Astrocyte of the cerebellum (primary cell): Measurements from ENCODE around the gene NWD2.

Experiments
- DNase-seq: peaks from one replicate; pipeline ENCODE4 v3.0.0-alpha.2; 2011; ENCODE audit warnings: low read depth
- H3K4me3 ChIP-seq: 2 replicates; pipeline ENCODE4 v1.5.1; 2011; ENCODE audit warnings: mild to moderate bottlenecking, low read depth, low read length, moderate library complexity
- CTCF ChIP-seq: IDR thresholded peaks from 2 replicates; pipeline ENCODE4 v1.5.1; 2012; ENCODE audit warnings: low read length, low read depth, moderate library complexity, mild to moderate bottlenecking; ENCODE audit errors: missing control alignments
- in situ Hi-C: cut with HindIII; loops from 2 replicates; pipeline ENCODE4 v1.10.0; 2017; ENCODE audit warnings: low sequenced_read_pairs

NWD2 gene

DNA sequence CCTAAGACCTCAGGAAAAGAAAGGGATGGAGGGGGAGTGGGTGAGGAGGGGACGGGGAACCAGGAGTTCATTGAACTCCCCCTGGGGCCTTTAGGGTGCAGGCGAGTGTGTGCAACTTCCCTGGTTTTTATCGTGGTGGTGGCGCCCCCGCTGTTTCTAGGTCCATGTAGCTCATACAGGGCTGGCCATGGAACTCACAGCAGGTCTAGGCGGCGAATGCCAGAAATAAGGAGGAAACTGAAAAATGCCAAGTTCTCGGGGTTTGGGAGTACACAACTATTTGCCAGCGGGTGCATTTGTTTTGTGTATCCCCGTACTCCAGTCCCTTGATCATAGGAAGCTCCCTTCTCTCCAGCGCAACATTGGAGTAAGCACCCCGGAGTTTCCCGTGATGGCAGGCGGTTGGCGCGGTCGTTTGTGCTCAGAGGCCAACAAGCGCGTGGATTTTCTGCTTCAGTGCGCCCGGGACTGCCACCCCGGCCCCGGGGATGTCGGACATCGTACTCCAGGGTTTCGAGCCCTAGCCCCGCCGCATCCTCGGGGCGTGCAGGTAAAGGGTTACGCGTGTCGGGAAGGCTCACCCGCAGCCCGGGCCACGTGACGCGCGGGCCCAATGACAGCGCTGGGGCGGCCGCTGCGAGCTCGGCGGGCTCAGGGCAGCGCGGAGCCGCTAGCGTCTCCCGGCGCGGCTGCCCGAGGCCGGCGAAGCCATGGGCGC lies 208.9 kb downstream of the NWD2 start:
- TF ChIP-seq CTCF, result no peak
- H3K4me3 ChIP-seq, result peak overlapping the region; percentile 46
- in situ Hi-C loops, result no loop called here
- no peak for DNase-seq

DNA sequence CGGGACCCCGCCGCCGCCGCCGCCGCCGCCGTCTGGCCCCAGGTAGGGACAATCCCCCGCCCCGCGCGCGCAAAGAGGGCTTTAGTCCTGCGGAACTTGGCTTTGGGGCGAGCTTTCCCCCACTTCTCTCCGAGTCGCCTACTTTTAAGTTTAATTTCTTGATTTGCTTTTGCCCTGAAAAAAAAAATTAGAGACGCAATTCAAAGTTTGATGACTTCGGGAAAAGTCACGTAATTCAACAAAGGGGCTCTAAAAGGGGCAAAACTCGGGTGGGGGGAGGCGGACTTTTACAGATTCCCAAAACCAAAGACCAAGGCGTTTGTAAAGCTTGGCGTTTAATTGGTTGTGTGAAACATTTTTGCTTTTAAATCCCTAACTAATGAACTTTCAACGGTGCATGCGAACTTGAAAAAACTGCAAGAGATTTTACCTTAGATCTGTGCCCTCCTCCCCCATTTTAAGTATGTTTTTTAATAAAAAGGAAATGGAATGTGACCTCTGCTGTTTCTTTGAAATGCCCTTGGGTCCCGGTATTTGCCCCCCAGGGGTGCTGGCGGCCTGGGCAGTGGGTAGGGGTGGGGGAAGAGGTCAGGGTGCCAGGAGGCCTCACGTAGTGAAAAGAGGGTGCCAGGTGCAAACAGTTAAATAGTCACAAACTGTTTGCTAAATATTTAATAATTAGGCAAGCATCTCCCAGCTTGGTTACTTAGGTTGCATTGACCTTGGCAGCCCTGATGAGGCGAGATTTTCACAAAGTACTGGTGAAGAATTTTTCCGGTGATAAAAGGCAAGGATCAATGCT lies 209.7 kb downstream of the NWD2 start:
- DNase-seq, result no peak
- peak overlapping the region; percentile 46 for H3K4me3 ChIP-seq
- TF ChIP-seq CTCF, result no peak
- in situ Hi-C loops, result no loop called here

- no peak overlapping the region for H3K4me3 ChIP-seq
- in situ Hi-C loops, result no loop called here
- no peak for TF ChIP-seq CTCF
- DNase-seq, result no peak
These were observed 211.0 kb downstream of the NWD2 start for GRCh38 chr4:37455301-37456131.

- no peak for DNase-seq
- no peak for TF ChIP-seq CTCF
- H3K4me3 ChIP-seq, result no peak overlapping the region
- in situ Hi-C loops, result no loop called here
These were observed 217.3 kb downstream of the NWD2 start for GRCh38 chr4:37461801-37462200.

- in situ Hi-C loops, result no loop called here
- no peak overlapping the region for H3K4me3 ChIP-seq
- TF ChIP-seq CTCF, result no peak
- no peak for DNase-seq
These were observed 218.7 kb downstream of the NWD2 start for GRCh38 chr4:37463033-37463856.
